ENCODE data around the gene KCNK6.

DNA sequence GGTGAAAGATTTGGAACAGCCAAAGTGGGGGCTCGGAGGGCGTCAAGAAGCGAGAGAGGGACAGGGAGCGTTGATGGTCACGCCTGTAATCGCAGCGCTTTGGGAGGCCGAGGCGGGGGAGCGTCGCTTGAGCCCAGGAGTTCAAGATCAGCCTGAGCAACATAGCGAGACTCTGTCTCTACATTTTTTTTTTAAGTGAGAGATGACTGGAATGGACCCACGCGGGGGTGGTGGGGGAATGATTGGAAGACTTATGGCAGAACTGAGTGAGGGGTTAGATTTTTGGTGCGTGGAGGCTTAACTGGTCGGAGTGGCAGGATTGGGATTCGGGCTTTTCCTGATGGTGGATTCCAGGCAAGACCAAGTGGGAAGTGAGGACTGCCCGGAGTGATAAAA, 55.5 kb downstream of the KCNK6 start:
- TF ChIP-seq ZNF274 (IDR thresholded peaks at IDR 0.05; ENCODE audit: insufficient read depth, insufficient read length) (no peak), TCF12 (IDR thresholded peaks at IDR 0.05; ENCODE audit: low read depth, low read length) (no peak), HDAC6 (IDR thresholded peaks at IDR 0.05; ENCODE audit: unreplicated experiment) (no peak)
- TF ChIP-seq, protein P1, sequence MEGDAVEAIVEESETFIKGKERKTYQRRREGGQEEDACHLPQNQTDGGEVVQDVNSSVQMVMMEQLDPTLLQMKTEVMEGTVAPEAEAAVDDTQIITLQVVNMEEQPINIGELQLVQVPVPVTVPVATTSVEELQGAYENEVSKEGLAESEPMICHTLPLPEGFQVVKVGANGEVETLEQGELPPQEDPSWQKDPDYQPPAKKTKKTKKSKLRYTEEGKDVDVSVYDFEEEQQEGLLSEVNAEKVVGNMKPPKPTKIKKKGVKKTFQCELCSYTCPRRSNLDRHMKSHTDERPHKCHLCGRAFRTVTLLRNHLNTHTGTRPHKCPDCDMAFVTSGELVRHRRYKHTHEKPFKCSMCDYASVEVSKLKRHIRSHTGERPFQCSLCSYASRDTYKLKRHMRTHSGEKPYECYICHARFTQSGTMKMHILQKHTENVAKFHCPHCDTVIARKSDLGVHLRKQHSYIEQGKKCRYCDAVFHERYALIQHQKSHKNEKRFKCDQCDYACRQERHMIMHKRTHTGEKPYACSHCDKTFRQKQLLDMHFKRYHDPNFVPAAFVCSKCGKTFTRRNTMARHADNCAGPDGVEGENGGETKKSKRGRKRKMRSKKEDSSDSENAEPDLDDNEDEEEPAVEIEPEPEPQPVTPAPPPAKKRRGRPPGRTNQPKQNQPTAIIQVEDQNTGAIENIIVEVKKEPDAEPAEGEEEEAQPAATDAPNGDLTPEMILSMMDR (IDR thresholded peaks at IDR 0.05 in 2 of 3, conservative IDR thresholded peaks at IDR 0.05 in 1 of 3; ENCODE audit: control insufficient read depth in 2 of 3, extremely low read depth in 1 of 3, insufficient read depth in 1 of 3, low read depth in 3 of 3, low read length in 3 of 3): no peak
